Astrocyte (in vitro differentiated cells and primary cell): ENCODE measurements around the gene MYO1G. TPM values are rescaled to one million over a fixed set of nuclear protein-coding genes. Genes with fewer than 3 reads are reported as not detected.

Source experiments
- DNase-seq: peaks from one replicate; pipeline ENCODE4 v3.0.0-alpha.2; 2010; ENCODE audit warnings: low read depth
- FAIRE-seq: peaks from 2 replicates; lab custom pipeline; 2011; peaks lifted over from hg19 to GRCh38; lab: Jason Lieb, UNC
- H2AFZ ChIP-seq: 2 replicates; pipeline ENCODE4 v1.6.0; 2012; ENCODE audit warnings: low read depth, low read length, inconsistent platforms
- H3K27ac ChIP-seq: 2 replicates; pipeline ENCODE4 v1.5.1; 2011; ENCODE audit warnings: low read depth, low read length, inconsistent platforms
- H3K27me3 ChIP-seq: 2 replicates; pipeline ENCODE4 v1.6.0; 2011; ENCODE audit warnings: low read length, inconsistent platforms; ENCODE audit not compliant: insufficient read depth
- H3K36me3 ChIP-seq: 2 replicates; pipeline ENCODE4 v1.5.1; 2011; ENCODE audit warnings: low read length, inconsistent platforms; ENCODE audit not compliant: insufficient read depth
- H3K4me1 ChIP-seq: 2 replicates; pipeline ENCODE4 v1.5.1; 2011; ENCODE audit warnings: low read length, inconsistent platforms; ENCODE audit not compliant: insufficient read depth
- H3K4me2 ChIP-seq: 2 replicates; pipeline ENCODE4 v1.6.0; 2012; ENCODE audit warnings: low read length, inconsistent platforms
- H3K4me3 ChIP-seq: 2 replicates; pipeline ENCODE4 v1.5.1; 2011; ENCODE audit warnings: low read depth, mild to moderate bottlenecking, low read length, inconsistent platforms; ENCODE audit not compliant: insufficient read depth
- H3K79me2 ChIP-seq: 2 replicates; pipeline ENCODE4 v1.6.0; 2012; ENCODE audit warnings: mild to moderate bottlenecking, low read length, inconsistent platforms; ENCODE audit not compliant: insufficient read depth
- H3K9ac ChIP-seq: 2 replicates; pipeline ENCODE4 v1.6.0; 2012; ENCODE audit warnings: mild to moderate bottlenecking, low read length, inconsistent platforms
- H3K9me3 ChIP-seq: 2 replicates; pipeline ENCODE4 v1.5.1; 2012; ENCODE audit warnings: low read depth, mild to moderate bottlenecking, low read length, inconsistent platforms; ENCODE audit not compliant: insufficient read depth
- H4K20me1 ChIP-seq: 2 replicates; pipeline ENCODE4 v1.6.0; 2012; ENCODE audit warnings: low read length, inconsistent platforms; ENCODE audit not compliant: insufficient read depth
- H3K27ac Mint-ChIP-seq: one replicate; pipeline ENCODE4 v1.8.0; 2021; ENCODE audit warnings: mild to moderate bottlenecking, mixed read lengths; ENCODE audit not compliant: unreplicated experiment
- H3K27me3 Mint-ChIP-seq: one replicate; pipeline ENCODE4 v1.8.0; 2021; ENCODE audit warnings: low read depth, mixed read lengths; ENCODE audit not compliant: unreplicated experiment
- H3K36me3 Mint-ChIP-seq: one replicate; pipeline ENCODE4 v1.8.0; 2021; ENCODE audit warnings: low read depth, mixed read lengths; ENCODE audit not compliant: unreplicated experiment
- H3K4me1 Mint-ChIP-seq: one replicate; pipeline ENCODE4 v1.8.0; 2021; ENCODE audit warnings: low read depth, mixed read lengths; ENCODE audit not compliant: unreplicated experiment
- H3K4me3 Mint-ChIP-seq: one replicate; pipeline ENCODE4 v1.8.0; 2021; ENCODE audit warnings: mild to moderate bottlenecking, moderate library complexity, mixed read lengths; ENCODE audit not compliant: unreplicated experiment
- H3K9me3 Mint-ChIP-seq: one replicate; pipeline ENCODE4 v1.8.0; 2021; ENCODE audit warnings: mild to moderate bottlenecking, mixed read lengths; ENCODE audit not compliant: unreplicated experiment
- CTCF ChIP-seq: IDR thresholded peaks from 2 replicates; pipeline ENCODE4 v1.5.1; 2011; ENCODE audit warnings: low read depth, mild to moderate bottlenecking, inconsistent platforms, low read length, moderate library complexity; ENCODE audit not compliant: insufficient read depth
- EZH2 ChIP-seq: IDR thresholded peaks from 2 replicates; pipeline ENCODE4 v1.6.1; 2012; ENCODE audit warnings: mild to moderate bottlenecking, low read length, inconsistent platforms; ENCODE audit not compliant: insufficient read depth
- total RNA-seq: library from RNA; stranded (reverse); gene quantifications from 2 replicates; pipeline ENCODE4 v1.2.1, GENCODE V29; 2021

Gene MYO1G
- total RNA-seq, 1 donor from 2014 or later: 0.11 TPM

- Histone ChIP-seq H3K27ac (no peak overlapping the region), H4K20me1 (peaks cover 20% of the 10 kb centered on the region), H2AFZ (no peak overlapping the region), H3K9me3 (no peaks in the 10 kb centered on the region), H3K9ac (no peak overlapping the region), H3K79me2 (peaks cover 28% of the 10 kb centered on the region), H3K27me3 (no peaks in the 10 kb centered on the region), H3K4me3 (no peak overlapping the region), H3K4me2 (no peak overlapping the region), H3K36me3 (peaks cover 13% of the 10 kb centered on the region), H3K4me1 (peaks cover 29% of the 10 kb centered on the region)
- peaks cover 12% of the 10 kb centered on the region for H3K36me3 Mint-ChIP-seq
- H3K27ac Mint-ChIP-seq: no peak overlapping the region
- TF ChIP-seq EZH2 (no peak), CTCF (no peak)
- DNase-seq (no peak), FAIRE-seq (no peak)
- no peaks in the 10 kb centered on the region for H3K27me3 Mint-ChIP-seq
- H3K4me1 Mint-ChIP-seq: peaks cover 24% of the 10 kb centered on the region
- H3K9me3 Mint-ChIP-seq: no peaks in the 10 kb centered on the region
- no peak overlapping the region for H3K4me3 Mint-ChIP-seq
Measured at GRCh38 chr7:44989132-44989531, 10.3 kb upstream of the MYO1G start.

- FAIRE-seq (no peak), DNase-seq (no peak)
- Histone ChIP-seq H3K4me3 (no peak overlapping the region), H3K4me1 (peaks cover 33% of the 10 kb centered on the region), H3K4me2 (no peak overlapping the region), H3K9me3 (no peaks in the 10 kb centered on the region), H2AFZ (no peak overlapping the region), H3K27me3 (no peaks in the 10 kb centered on the region), H3K27ac (no peak overlapping the region), H4K20me1 (peaks cover 25% of the 10 kb centered on the region), H3K79me2 (peaks cover 32% of the 10 kb centered on the region), H3K9ac (no peak overlapping the region), H3K36me3 (peaks cover 17% of the 10 kb centered on the region)
- Mint-ChIP-seq H3K36me3 (peaks cover 16% of the 10 kb centered on the region), H3K4me3 (no peak overlapping the region), H3K4me1 (peaks cover 28% of the 10 kb centered on the region), H3K9me3 (no peaks in the 10 kb centered on the region), H3K27me3 (no peaks in the 10 kb centered on the region), H3K27ac (peak overlapping the region; percentile 2)
- no peak for TF ChIP-seq CTCF
- TF ChIP-seq EZH2: no peak
Measured at GRCh38 chr7:44988701-44989100, 9.9 kb upstream of the MYO1G start.

- H3K27me3 Mint-ChIP-seq: no peaks in the 10 kb centered on the region
- H4K20me1 ChIP-seq: peaks cover 32% of the 10 kb centered on the region
- peaks cover 24% of the 10 kb centered on the region for H3K36me3 ChIP-seq
- peaks cover 21% of the 10 kb centered on the region for H3K36me3 Mint-ChIP-seq
- H3K9ac ChIP-seq: no peak overlapping the region
- peaks cover 34% of the 10 kb centered on the region for H3K4me1 Mint-ChIP-seq
- H2AFZ ChIP-seq: no peak overlapping the region
- peaks cover 34% of the 10 kb centered on the region for H3K4me1 ChIP-seq
- H3K79me2 ChIP-seq: peaks cover 39% of the 10 kb centered on the region
- TF ChIP-seq EZH2 (no peak), CTCF (no peak)
- H3K27ac Mint-ChIP-seq: no peak overlapping the region
- no peak overlapping the region for H3K27ac ChIP-seq
- H3K9me3 Mint-ChIP-seq: no peaks in the 10 kb centered on the region
- no peak overlapping the region for H3K4me2 ChIP-seq
- no peaks in the 10 kb centered on the region for H3K27me3 ChIP-seq
- H3K9me3 ChIP-seq: no peaks in the 10 kb centered on the region
- FAIRE-seq: no peak
- no peak for DNase-seq
- H3K4me3 ChIP-seq: no peak overlapping the region
- peak overlapping the region; percentile 94 for H3K4me3 Mint-ChIP-seq
Measured at GRCh38 chr7:44987996-44988395, 9.2 kb upstream of the MYO1G start.
